Neuronal stem cell (in vitro differentiated cells): ENCODE data around the gene SMIM7.
A peak's percentile ranks its signal among the peaks of the same experiment; 100 is the strongest.

Experiments
- DNase-seq: peaks from one replicate; pipeline ENCODE4 v3.0.0-alpha.2; 2013; ENCODE audit warnings: low spot score
- H2AFZ ChIP-seq: one replicate; pipeline ENCODE4 v1.6.1; 2013; ENCODE audit warnings: mild to moderate bottlenecking, low read length, inconsistent platforms
- H2AK5ac ChIP-seq: 2 replicates; pipeline ENCODE4 v1.6.1; 2013; ENCODE audit warnings: low read depth, mild to moderate bottlenecking, inconsistent platforms, low read length, moderate library complexity, mixed read lengths
- H2BK120ac ChIP-seq: 2 replicates; pipeline ENCODE4 v1.6.1; 2013; ENCODE audit warnings: low read depth, mild to moderate bottlenecking, inconsistent platforms, low read length, moderate library complexity, mixed read lengths
- H2BK12ac ChIP-seq: one replicate; pipeline ENCODE4 v1.6.1; 2013; ENCODE audit warnings: low read length, inconsistent platforms
- H2BK15ac ChIP-seq: 2 replicates; pipeline ENCODE4 v1.6.1; 2013; ENCODE audit warnings: mild to moderate bottlenecking, low read length, inconsistent platforms, mixed read lengths
- H2BK5ac ChIP-seq: one replicate; pipeline ENCODE4 v1.6.1; 2013; ENCODE audit warnings: inconsistent platforms, mild to moderate bottlenecking, low read length, moderate library complexity
- H3K14ac ChIP-seq: one replicate; pipeline ENCODE4 v1.6.1; 2013; ENCODE audit warnings: low read length, inconsistent platforms
- H3K18ac ChIP-seq: 2 replicates; pipeline ENCODE4 v1.6.1; 2013; ENCODE audit warnings: low read length, inconsistent platforms
- H3K23ac ChIP-seq: 2 replicates; pipeline ENCODE4 v1.6.1; 2013; ENCODE audit warnings: low read depth, mild to moderate bottlenecking, mixed read lengths, low read length, inconsistent platforms; ENCODE audit not compliant: poor library complexity
- H3K27ac ChIP-seq: replicated peaks from 3 replicates; pipeline ENCODE4 v1.5.1; 2013; ENCODE audit warnings: low read length, inconsistent platforms
- H3K27me3 ChIP-seq, 3 experiments: 2 replicates each; pipeline ENCODE4 v1.6.1; 2013; ENCODE audit warnings: low read length in 3 of 3, mild to moderate bottlenecking in 2 of 3, inconsistent platforms in 1 of 3, low read depth in 1 of 3, mixed read lengths in 1 of 3, moderate library complexity in 1 of 3; ENCODE audit not compliant: control insufficient read depth in 3 of 3, insufficient read depth in 3 of 3
- H3K36me3 ChIP-seq, 2 donors: replicated peaks in 1 of 2; 2 replicates each; pipeline ENCODE4 v1.6.1; 2013; ENCODE audit warnings: low read length in 2 of 2; ENCODE audit not compliant: control insufficient read depth in 2 of 2, insufficient read depth in 2 of 2
- H3K4ac ChIP-seq: 2 replicates; pipeline ENCODE4 v1.6.1; 2013; ENCODE audit warnings: inconsistent platforms, mild to moderate bottlenecking, low read length, moderate library complexity
- H3K4me1 ChIP-seq, 2 donors: 1 replicate in 1 of 2; 2 replicates in 1 of 2; pipeline ENCODE4 v1.6.1; 2013; ENCODE audit warnings: low read length in 2 of 2, low read depth in 1 of 2; ENCODE audit not compliant: control insufficient read depth in 2 of 2, insufficient read depth in 1 of 2
- H3K4me2 ChIP-seq: one replicate; pipeline ENCODE4 v1.6.1; 2013; ENCODE audit warnings: mild to moderate bottlenecking, low read length, inconsistent platforms; ENCODE audit not compliant: insufficient read depth, poor library complexity, severe bottlenecking
- H3K4me3 ChIP-seq, 2 donors: 2 replicates each; pipeline ENCODE4 v1.5.1; 2013; ENCODE audit warnings: low read length in 2 of 2, mild to moderate bottlenecking in 2 of 2, inconsistent platforms in 1 of 2, moderate library complexity in 1 of 2
- H3K79me1 ChIP-seq: one replicate; pipeline ENCODE4 v1.6.1; 2013; ENCODE audit warnings: low read depth, mild to moderate bottlenecking, inconsistent platforms, low read length, moderate library complexity
- H3K9ac ChIP-seq: one replicate; pipeline ENCODE4 v1.6.1; 2013; ENCODE audit warnings: mild to moderate bottlenecking, low read depth, low read length, inconsistent platforms; ENCODE audit not compliant: poor library complexity
- H3K9me3 ChIP-seq, 2 donors: replicated peaks in 1 of 2; 2 replicates each; pipeline versions ENCODE3 to v1.6.1; 2013; ENCODE audit warnings: low read length in 2 of 2, mild to moderate bottlenecking in 2 of 2, inconsistent platforms in 1 of 2, low read depth in 1 of 2, mixed read lengths in 1 of 2, moderate library complexity in 1 of 2; ENCODE audit not compliant: control insufficient read depth in 2 of 2, insufficient read depth in 1 of 2
- H4K8ac ChIP-seq: one replicate; pipeline ENCODE4 v1.6.1; 2013; ENCODE audit warnings: low read depth, mild to moderate bottlenecking, inconsistent platforms, low read length, moderate library complexity
- H4K91ac ChIP-seq: one replicate; pipeline ENCODE4 v1.6.1; 2013; ENCODE audit warnings: low read length, low read depth, mild to moderate bottlenecking, inconsistent platforms; ENCODE audit not compliant: poor library complexity
- WGBS, 2 donors: extraction: QIAGEN DNeasy Blood & Tissue Kit; methylation state at CpG; one replicate each; pipeline ENCODE4 v1.1.7; 2013; ENCODE audit warnings: missing lambda C conversion rate in 2 of 2, mixed read lengths in 1 of 2; ENCODE audit not compliant: insufficient read length in 2 of 2, insufficient replicate concordance in 1 of 2; ENCODE audit errors: extremely low coverage in 2 of 2; 5-methylcytosine and 5-hydroxymethylcytosine counted together

SMIM7 gene

GRCh38 chr19:16601378-16602052, 58.4 kb downstream of the SMIM7 start:
- H3K4me1 ChIP-seq = no peaks in the 10 kb centered on the region
- H3K14ac ChIP-seq = peak overlapping the region; percentile 47
- no CpG with 5 or more reads among the region's 20 CpGs for WGBS, 2 donors

GRCh38 chr19:16600824-16601223, 59.1 kb downstream of the SMIM7 start:
- Histone ChIP-seq H2BK12ac (no peak overlapping the region), H2BK5ac (no peak overlapping the region), H3K23ac (no peak overlapping the region), H3K27ac (no peak overlapping the region), H2BK120ac (no peak overlapping the region), H2BK15ac (no peak overlapping the region), H3K4me2 (no peak overlapping the region), H4K91ac (no peak overlapping the region), H3K9ac (no peak overlapping the region), H3K9me3 (no peaks in the 10 kb centered on the region), H3K36me3 (peaks cover 0 to 1% of the 10 kb centered on the region in 2 donors), H4K8ac (no peak overlapping the region), H3K4me1 (no peaks in the 10 kb centered on the region), H2AFZ (no peak overlapping the region), H3K4ac (no peak overlapping the region), H3K27me3 (no peaks in the 10 kb centered on the region), H3K14ac (no peak overlapping the region), H3K4me3 (no peak overlapping the region), H3K18ac (no peak overlapping the region), H3K79me1 (peaks cover 35% of the 10 kb centered on the region), H2AK5ac (no peak overlapping the region)
- no CpG with 5 or more reads among the region's 5 CpGs for WGBS, 2 donors
- no peak for DNase-seq

More at GRCh38 chr19:16601378-16602052, 58.4 kb downstream of the SMIM7 start:
- Histone ChIP-seq H3K23ac (no peak overlapping the region), H2AFZ (no peak overlapping the region), H3K27me3 (no peaks in the 10 kb centered on the region), H3K4me3 (peak overlapping the region in 1 of 2 donors; percentile 24), H3K18ac (peak overlapping the region; percentile 1), H3K36me3 (peaks cover 0 to 1% of the 10 kb centered on the region in 2 donors), H3K9me3 (no peaks in the 10 kb centered on the region), H4K91ac (no peak overlapping the region), H3K4ac (no peak overlapping the region), H2BK12ac (no peak overlapping the region), H2AK5ac (peak overlapping the region; percentile 64), H2BK15ac (no peak overlapping the region), H3K9ac (peak overlapping the region; percentile 83), H3K4me2 (no peak overlapping the region), H3K79me1 (peaks cover 33% of the 10 kb centered on the region), H2BK120ac (no peak overlapping the region), H4K8ac (peak overlapping the region; percentile 55), H3K27ac (no peak overlapping the region), H2BK5ac (peak overlapping the region; percentile 14)
- DNase-seq = no peak

GRCh38 chr19:16599655-16600346, 60.1 kb downstream of the SMIM7 start:
- Histone ChIP-seq H2BK12ac (no peak overlapping the region), H3K27me3 (no peaks in the 10 kb centered on the region), H3K9ac (no peak overlapping the region), H3K18ac (no peak overlapping the region), H2AK5ac (no peak overlapping the region), H3K4me2 (no peak overlapping the region), H3K27ac (no peak overlapping the region), H3K4me3 (no peak overlapping the region), H4K8ac (no peak overlapping the region), H2BK5ac (no peak overlapping the region), H3K79me1 (peaks cover 36% of the 10 kb centered on the region), H2BK15ac (no peak overlapping the region), H3K4me1 (no peaks in the 10 kb centered on the region), H3K36me3 (peaks cover 0 to 3% of the 10 kb centered on the region in 2 donors), H2AFZ (no peak overlapping the region), H3K23ac (no peak overlapping the region), H3K14ac (no peak overlapping the region), H3K9me3 (no peaks in the 10 kb centered on the region), H2BK120ac (no peak overlapping the region), H4K91ac (no peak overlapping the region), H3K4ac (no peak overlapping the region)
- WGBS, 2 donors = no CpG with 5 or more reads among the region's 6 CpGs
- DNase-seq = no peak

- Histone ChIP-seq H3K79me1 (peaks cover 32% of the 10 kb centered on the region), H3K27me3 (no peaks in the 10 kb centered on the region), H3K4me3 (no peak overlapping the region), H3K4me1 (no peaks in the 10 kb centered on the region), H3K4ac (no peak overlapping the region), H3K14ac (no peak overlapping the region), H2BK120ac (no peak overlapping the region), H2BK15ac (no peak overlapping the region), H3K9me3 (no peaks in the 10 kb centered on the region), H3K27ac (no peak overlapping the region), H3K4me2 (no peak overlapping the region), H2AK5ac (no peak overlapping the region), H3K18ac (no peak overlapping the region), H3K36me3 (peaks cover 0 to 3% of the 10 kb centered on the region in 2 donors), H2AFZ (no peak overlapping the region), H3K9ac (no peak overlapping the region), H2BK12ac (no peak overlapping the region), H4K8ac (no peak overlapping the region), H3K23ac (no peak overlapping the region), H4K91ac (no peak overlapping the region), H2BK5ac (no peak overlapping the region)
- DNase-seq = no peak
- WGBS, 2 donors = no CpG with 5 or more reads among the region's 4 CpGs
These were observed 61.1 kb downstream of the SMIM7 start for GRCh38 chr19:16598848-16599247.
